Activated naive CD8-positive, alpha-beta T cell treated with anti-CD3 and anti-CD28 coated beads for 36 hours (primary cell): ENCODE results near the gene TDRD1. TPM values are rescaled to one million over a fixed set of nuclear protein-coding genes. Genes with fewer than 3 reads are reported as not detected.

Experiments used
- DNase-seq: peaks from one replicate; pipeline ENCODE4 v3.0.0; 2021
- H3K27ac Mint-ChIP-seq: one replicate; pipeline ENCODE4 v1.8.0; 2022; ENCODE audit warnings: mild to moderate bottlenecking, moderate library complexity, mixed read lengths
- H3K27me3 Mint-ChIP-seq: one replicate; pipeline ENCODE4 v1.8.0; 2022; ENCODE audit warnings: mild to moderate bottlenecking, mixed read lengths
- H3K36me3 Mint-ChIP-seq: one replicate; pipeline ENCODE4 v1.8.0; 2021; ENCODE audit warnings: mild to moderate bottlenecking, mixed read lengths
- H3K4me1 Mint-ChIP-seq: one replicate; pipeline ENCODE4 v1.8.0; 2021; ENCODE audit warnings: mixed read lengths
- H3K4me3 Mint-ChIP-seq: one replicate; pipeline ENCODE4 v1.8.0; 2022; ENCODE audit warnings: mild to moderate bottlenecking, moderate library complexity, mixed read lengths
- H3K9me3 Mint-ChIP-seq: one replicate; pipeline ENCODE4 v1.8.0; 2022; ENCODE audit warnings: mixed read lengths
- total RNA-seq, 2 experiments: library from RNA; stranded (reverse); gene quantifications; one replicate each; pipeline ENCODE4 v1.2.3, GENCODE V29; 2021

The TDRD1 gene
- total RNA-seq, 2 experiments from 2014 or later: 0.21 to 0.24 TPM

DNA sequence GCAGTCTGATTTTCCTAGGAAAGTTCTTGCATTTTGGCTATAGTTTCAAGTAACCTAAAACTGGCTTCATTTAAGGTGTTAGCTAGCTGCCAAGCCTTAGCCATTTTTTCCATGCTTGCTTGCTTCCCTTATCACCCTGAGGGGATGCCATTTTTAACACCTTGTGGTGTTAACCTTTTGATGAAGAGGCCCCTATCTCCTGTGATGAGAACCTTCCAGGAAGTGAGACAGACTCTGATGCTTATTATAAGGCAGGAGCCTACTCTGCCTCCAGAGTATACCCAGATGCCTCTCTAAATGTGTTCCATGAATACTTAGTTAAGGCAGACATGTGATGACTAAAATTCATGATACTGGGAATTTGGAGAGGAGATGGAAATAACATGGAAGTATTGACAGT lies 55.0 kb downstream of the TDRD1 start:
- H3K4me3 Mint-ChIP-seq: no peak overlapping the region
- peak overlapping the region; percentile 8 for H3K27ac Mint-ChIP-seq
- H3K27me3 Mint-ChIP-seq: peaks cover 57% of the 10 kb centered on the region
- H3K36me3 Mint-ChIP-seq: no peaks in the 10 kb centered on the region
- DNase-seq: no peak
- H3K9me3 Mint-ChIP-seq: no peaks in the 10 kb centered on the region
- peaks cover 16% of the 10 kb centered on the region for H3K4me1 Mint-ChIP-seq

DNA sequence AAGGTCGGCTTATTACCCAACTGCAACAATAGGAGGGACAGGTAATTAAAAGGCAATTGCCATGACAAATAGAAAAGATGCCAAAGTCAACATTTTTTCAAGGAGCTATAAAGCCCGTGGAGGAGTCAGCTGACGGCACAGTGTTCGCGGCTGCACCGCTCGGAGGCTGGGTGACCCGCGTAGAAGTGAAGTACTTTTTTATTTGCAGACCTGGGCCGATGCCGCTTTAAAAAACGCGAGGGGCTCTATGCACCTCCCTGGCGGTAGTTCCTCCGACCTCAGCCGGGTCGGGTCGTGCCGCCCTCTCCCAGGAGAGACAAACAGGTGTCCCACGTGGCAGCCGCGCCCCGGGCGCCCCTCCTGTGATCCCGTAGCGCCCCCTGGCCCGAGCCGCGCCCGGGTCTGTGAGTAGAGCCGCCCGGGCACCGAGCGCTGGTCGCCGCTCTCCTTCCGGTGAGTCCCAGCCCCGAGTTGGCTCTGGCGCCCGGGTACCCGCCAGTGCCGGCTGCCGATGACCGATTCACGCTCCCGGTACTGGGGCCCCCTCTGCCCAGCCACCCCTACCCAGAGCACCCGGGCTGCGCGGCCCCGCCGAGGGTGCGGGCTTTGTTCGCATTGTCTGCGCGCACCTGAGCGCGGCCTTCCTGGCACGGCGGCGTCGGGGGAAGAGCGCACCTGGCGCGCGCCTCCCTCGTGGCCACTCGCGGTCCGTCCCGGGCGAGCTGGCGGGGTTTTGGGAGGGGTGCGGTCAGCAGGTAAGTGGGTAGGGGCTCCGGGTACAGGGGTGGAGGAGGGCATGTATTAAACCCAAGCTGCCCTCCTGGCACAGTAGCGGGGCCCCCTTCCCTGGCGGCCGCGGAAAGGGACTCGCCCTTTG lies 60.2 kb downstream of the TDRD1 start, which contains the start of gene VWA2:
Gene VWA2 (plus strand): TSS at position 138 of the 877 bp plus-strand sequence. CDS start 9,460 bp downstream, outside the sequence.
- Mint-ChIP-seq H3K4me1 (peaks cover 10% of the 10 kb centered on the region), H3K4me3 (peak within 1 kb of the TSS; percentile 66), H3K36me3 (no peaks in the 10 kb centered on the region), H3K27ac (no peak within 1 kb of the TSS), H3K27me3 (peaks cover 84% of the 10 kb centered on the region), H3K9me3 (no peaks in the 10 kb centered on the region)
- DNase-seq: peak; percentile 58

DNA sequence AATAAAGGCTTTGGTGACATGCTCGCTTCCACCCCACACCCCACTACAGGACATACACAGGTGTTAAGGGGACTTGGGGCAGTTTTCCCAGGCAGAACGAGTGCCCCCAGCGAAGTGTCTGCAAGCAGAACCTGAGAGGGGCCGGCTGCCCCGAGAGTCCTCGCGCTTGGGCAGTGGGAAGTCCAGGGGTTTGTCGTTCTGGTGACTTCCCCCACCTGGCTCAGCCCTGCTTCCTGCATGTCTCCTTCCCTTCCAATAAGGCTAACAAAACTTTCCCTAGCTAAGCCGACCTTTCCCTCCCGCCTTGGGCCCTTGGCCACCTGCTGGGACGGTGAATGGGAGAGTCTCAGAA lies 60.8 kb downstream of the TDRD1 start:
- H3K9me3 Mint-ChIP-seq: no peaks in the 10 kb centered on the region
- DNase-seq: no peak
- peaks cover 81% of the 10 kb centered on the region for H3K27me3 Mint-ChIP-seq
- no peak overlapping the region for H3K4me3 Mint-ChIP-seq
- H3K4me1 Mint-ChIP-seq: peaks cover 4% of the 10 kb centered on the region
- H3K27ac Mint-ChIP-seq: no peak overlapping the region
- H3K36me3 Mint-ChIP-seq: no peaks in the 10 kb centered on the region

DNA sequence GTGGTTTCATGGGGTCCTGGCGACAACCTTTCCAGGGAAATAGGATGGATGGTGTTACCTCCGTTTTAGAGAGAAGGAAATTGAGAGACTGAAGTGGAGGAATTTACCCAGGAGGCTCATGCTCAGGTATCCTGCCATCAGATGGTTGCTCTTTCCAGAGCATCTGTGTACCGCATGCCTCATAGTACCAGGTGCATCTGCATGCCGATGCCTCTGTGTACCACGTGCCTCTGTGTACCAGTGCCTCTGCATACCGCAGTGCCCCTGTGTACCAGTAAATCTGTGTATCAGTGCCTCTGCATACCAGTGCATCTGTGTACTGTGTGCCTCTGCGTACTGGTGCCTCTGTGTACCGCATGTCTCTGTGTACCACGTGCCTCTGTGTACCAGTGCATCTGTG lies 63.1 kb downstream of the TDRD1 start:
- Mint-ChIP-seq H3K4me3 (no peak overlapping the region), H3K9me3 (no peaks in the 10 kb centered on the region), H3K4me1 (peaks cover 3% of the 10 kb centered on the region), H3K36me3 (no peaks in the 10 kb centered on the region), H3K27ac (no peak overlapping the region), H3K27me3 (peaks cover 62% of the 10 kb centered on the region)
- no peak for DNase-seq

DNA sequence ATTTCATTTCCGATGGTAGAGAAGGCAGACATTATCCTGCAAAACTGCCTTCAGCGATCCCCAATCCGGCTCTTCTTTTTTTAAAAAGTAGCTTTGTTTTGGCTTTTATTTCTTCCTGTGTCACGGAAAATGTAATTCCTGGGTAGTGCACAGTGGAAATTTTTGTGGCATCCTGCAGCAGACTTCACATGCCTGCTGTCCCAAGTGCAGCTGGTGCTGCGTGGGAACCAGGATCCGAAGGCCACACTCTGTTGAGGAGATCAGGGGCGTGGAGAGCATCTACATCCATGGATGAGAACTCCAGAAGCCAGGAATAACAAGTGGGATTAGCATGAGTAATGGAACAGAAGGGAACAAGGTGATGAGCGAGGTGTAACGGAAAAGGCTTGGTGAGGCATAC lies 64.5 kb downstream of the TDRD1 start:
- Mint-ChIP-seq H3K27ac (no peak overlapping the region), H3K9me3 (no peaks in the 10 kb centered on the region), H3K4me3 (no peak overlapping the region), H3K27me3 (peaks cover 49% of the 10 kb centered on the region), H3K4me1 (peaks cover 3% of the 10 kb centered on the region), H3K36me3 (no peaks in the 10 kb centered on the region)
- no peak for DNase-seq

DNA sequence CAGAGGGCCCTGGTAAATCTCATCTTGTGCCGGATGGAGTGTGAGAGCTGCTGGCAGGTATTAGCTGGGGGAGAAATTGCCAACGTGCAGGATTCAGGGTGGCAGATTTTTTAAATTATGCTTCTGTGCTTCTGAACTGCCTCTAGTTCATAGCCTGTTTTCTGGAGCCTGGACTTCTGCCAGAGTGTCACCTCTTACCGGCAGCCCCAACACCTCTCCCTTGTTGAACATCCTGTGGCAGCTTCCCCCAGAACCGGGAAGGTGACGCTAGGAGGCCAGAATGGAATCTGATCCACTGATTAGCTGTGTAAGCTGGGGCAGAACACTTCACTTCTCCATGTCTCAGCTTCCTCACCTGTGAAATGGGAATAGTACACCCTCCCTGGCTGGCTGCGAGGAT lies 65.0 kb downstream of the TDRD1 start:
- Mint-ChIP-seq H3K4me1 (no peaks in the 10 kb centered on the region), H3K9me3 (no peaks in the 10 kb centered on the region), H3K36me3 (no peaks in the 10 kb centered on the region), H3K4me3 (no peak overlapping the region), H3K27me3 (peaks cover 44% of the 10 kb centered on the region), H3K27ac (no peak overlapping the region)
- no peak for DNase-seq

DNA sequence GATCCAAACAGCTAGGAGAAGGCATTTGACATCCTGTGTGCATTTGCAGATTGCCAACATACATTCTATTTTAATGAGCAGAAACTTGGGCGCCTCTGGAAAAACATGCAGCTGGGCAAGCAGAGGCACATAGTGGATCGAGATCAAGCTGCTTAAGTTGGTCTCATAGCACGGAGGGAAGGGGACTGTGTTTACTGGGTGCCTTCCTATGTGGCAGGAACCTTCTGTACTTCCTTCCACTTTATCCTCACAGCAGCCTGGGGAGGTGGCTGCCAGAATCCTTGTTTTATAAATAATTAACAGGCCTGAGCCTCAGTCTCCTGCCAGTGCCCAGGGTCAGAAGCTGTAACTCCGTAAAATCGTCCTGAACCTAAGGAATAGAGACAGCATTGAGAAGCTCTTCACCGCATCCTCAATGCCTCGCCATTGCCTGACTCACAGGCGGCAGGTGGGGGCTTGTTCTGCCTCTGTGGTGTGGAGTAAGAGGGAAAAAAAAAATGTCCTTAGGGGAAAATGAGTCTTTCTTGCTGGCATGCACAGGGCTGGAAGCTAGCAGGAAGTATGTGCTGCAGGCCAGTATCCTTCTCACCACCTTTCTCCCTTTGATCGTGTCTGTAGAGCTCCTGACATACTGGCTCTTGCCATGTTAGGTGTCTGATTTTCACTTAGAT lies 66.1 kb downstream of the TDRD1 start:
- H3K4me1 Mint-ChIP-seq: no peaks in the 10 kb centered on the region

DNA sequence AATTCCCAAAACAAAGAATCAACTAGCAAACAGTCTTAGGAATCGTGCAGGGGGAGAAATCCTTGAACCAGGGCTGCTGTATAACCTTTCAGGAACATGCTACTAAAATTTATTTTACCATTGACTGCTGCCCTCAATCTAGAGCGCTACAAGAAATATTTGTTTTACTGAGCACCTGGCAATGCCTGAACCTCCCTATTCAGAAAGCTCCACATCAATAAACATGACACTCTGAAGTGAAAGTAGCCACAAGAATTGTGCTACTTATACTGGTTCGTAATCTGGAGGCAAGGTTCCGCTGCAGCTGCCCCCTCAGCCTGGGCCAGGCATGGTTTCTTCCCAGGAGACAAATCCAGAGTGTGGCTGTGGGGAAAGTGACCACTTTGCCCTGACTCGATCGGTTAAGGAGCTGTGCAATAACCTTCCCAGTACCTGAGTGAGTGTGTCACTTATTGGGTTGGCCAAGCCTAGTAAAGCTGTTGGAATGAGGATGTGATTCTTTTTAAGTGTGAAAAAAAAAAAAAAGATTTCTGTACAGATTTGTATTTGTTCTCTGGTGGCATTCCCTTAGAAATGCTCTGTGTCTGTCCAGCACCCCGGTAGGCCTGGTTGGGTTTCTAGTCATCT lies 67.6 kb downstream of the TDRD1 start:
- no peak overlapping the region for H3K4me3 Mint-ChIP-seq
- no peak overlapping the region for H3K27ac Mint-ChIP-seq
- H3K27me3 Mint-ChIP-seq: peaks cover 20% of the 10 kb centered on the region
- H3K4me1 Mint-ChIP-seq: no peaks in the 10 kb centered on the region
- no peaks in the 10 kb centered on the region for H3K9me3 Mint-ChIP-seq
- no peaks in the 10 kb centered on the region for H3K36me3 Mint-ChIP-seq
- DNase-seq: no peak

More for the DNA sequence above, 66.1 kb downstream of the TDRD1 start:
- Mint-ChIP-seq H3K4me3 (no peak overlapping the region), H3K27ac (no peak overlapping the region), H3K27me3 (peaks cover 35% of the 10 kb centered on the region), H3K36me3 (no peaks in the 10 kb centered on the region), H3K9me3 (no peaks in the 10 kb centered on the region)
- no peak for DNase-seq

DNA sequence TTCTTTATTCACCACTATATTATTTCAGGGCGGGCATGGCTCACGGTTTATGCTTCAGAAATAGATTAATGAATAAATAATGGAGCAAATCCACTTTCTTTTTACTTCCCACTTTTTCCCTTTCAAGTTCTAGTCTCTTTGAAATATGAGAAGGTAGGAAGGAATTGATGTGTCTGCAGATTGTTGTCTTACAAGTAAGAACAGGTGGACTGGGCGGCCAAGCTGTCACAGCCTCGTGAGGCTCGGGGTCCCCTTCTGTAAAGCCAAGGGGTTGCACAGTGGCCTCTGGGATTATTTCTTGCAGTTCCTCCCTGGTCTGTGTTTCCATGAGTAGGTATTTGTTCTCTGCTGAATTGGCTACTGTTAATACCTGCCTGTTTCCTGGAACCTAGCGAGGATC lies 71.1 kb downstream of the TDRD1 start:
- peaks cover 5% of the 10 kb centered on the region for H3K9me3 Mint-ChIP-seq
- H3K36me3 Mint-ChIP-seq: no peaks in the 10 kb centered on the region
- DNase-seq: no peak
- H3K4me3 Mint-ChIP-seq: no peak overlapping the region
- H3K4me1 Mint-ChIP-seq: peaks cover 1% of the 10 kb centered on the region
- no peaks in the 10 kb centered on the region for H3K27me3 Mint-ChIP-seq
- no peak overlapping the region for H3K27ac Mint-ChIP-seq

DNA sequence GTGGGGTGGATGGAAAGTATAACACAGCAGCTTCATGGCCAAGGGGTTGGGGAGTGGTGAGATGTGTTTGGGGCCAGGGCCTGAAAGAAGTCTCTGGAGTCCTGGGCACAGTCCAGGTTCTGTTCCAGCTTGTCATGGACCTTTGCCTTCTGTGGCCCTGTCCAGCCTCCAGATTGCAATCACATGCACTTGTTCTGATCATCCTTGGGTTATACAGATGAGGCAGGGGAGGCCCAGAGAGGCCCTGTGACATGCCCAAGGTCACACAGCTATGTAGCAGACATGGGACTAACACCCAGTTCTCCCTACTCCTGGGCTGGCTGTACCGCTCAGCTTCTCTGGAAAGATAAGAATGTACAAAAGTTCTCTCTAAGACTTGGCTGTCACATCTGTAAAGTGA lies 71.6 kb downstream of the TDRD1 start:
- H3K4me1 Mint-ChIP-seq: peaks cover 1% of the 10 kb centered on the region

DNA sequence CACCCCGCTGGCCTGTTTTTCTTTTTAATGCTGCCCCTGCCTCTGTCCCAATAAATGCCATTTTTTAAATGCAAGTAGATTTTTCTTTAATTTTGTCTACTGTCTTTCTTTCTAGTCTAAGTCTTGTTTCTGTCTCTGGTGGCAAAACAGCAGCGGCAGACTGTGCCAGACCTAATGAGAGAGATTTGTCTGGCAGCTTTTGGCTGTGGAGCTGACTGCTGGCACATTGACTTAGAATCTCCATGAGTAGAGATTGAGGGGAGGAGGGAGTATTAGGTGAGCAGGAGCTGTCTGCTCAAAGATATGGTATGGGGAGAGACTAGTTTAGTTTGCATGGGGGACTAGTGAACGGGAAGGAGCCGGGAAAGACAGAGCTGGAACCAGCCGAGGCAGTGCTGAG lies 72.9 kb downstream of the TDRD1 start:
- no peak overlapping the region for H3K4me3 Mint-ChIP-seq
- no peak overlapping the region for H3K27ac Mint-ChIP-seq
- peaks cover 5% of the 10 kb centered on the region for H3K9me3 Mint-ChIP-seq
- H3K27me3 Mint-ChIP-seq: no peaks in the 10 kb centered on the region
- no peaks in the 10 kb centered on the region for H3K36me3 Mint-ChIP-seq
- DNase-seq: no peak
- peaks cover 1% of the 10 kb centered on the region for H3K4me1 Mint-ChIP-seq

More for the DNA sequence above, 71.6 kb downstream of the TDRD1 start:
- no peaks in the 10 kb centered on the region for H3K27me3 Mint-ChIP-seq
- DNase-seq: no peak
- H3K9me3 Mint-ChIP-seq: peaks cover 5% of the 10 kb centered on the region
- no peak overlapping the region for H3K4me3 Mint-ChIP-seq
- H3K27ac Mint-ChIP-seq: no peak overlapping the region
- H3K36me3 Mint-ChIP-seq: no peaks in the 10 kb centered on the region

DNA sequence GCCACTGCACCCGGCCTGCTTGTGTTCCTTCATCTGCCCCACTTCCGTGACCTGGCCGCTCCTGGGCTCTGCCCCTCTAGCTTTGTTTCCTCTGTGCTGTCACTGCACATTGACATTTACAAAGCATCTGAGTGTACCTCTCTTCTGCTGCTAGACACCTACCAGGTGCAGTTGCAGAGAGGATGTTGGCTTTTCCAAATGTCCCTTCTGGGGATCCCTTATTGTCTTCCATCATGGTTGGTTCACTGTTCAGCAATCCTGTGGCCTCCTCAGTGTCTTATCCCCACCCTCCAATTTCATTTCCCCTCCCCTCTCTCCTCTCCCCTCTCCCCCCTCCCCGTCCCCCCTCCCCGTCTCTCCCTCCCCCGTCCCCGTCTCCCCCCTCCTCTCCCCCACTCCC lies 73.7 kb downstream of the TDRD1 start:
- Mint-ChIP-seq H3K4me3 (no peak overlapping the region), H3K4me1 (peaks cover 1% of the 10 kb centered on the region), H3K27ac (no peak overlapping the region), H3K27me3 (no peaks in the 10 kb centered on the region), H3K9me3 (peaks cover 5% of the 10 kb centered on the region), H3K36me3 (no peaks in the 10 kb centered on the region)
- no peak for DNase-seq

DNA sequence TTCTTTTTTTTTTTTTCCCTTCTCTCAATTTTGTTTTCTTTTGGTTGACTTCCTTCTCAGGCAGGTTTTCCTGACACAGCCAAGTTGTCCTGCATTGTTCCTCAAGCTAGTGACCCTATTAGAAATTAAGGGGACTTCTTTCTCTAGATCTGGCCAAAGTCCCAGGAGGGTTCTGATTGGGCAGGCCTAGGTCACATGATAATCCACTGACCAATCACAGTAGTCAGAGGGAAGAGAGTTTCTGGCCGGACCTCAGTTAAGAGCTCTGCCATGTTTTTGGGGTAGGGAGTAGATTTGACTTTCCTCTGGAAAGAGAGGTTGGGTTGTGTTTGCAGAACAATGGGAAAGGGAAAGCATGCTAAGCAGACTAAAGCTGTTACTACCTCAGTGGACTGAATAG lies 76.1 kb downstream of the TDRD1 start:
- H3K4me1 Mint-ChIP-seq: peaks cover 10% of the 10 kb centered on the region
- H3K27me3 Mint-ChIP-seq: no peaks in the 10 kb centered on the region
- H3K9me3 Mint-ChIP-seq: peaks cover 5% of the 10 kb centered on the region
- H3K36me3 Mint-ChIP-seq: no peaks in the 10 kb centered on the region
- no peak for DNase-seq
- no peak overlapping the region for H3K4me3 Mint-ChIP-seq
- no peak overlapping the region for H3K27ac Mint-ChIP-seq

DNA sequence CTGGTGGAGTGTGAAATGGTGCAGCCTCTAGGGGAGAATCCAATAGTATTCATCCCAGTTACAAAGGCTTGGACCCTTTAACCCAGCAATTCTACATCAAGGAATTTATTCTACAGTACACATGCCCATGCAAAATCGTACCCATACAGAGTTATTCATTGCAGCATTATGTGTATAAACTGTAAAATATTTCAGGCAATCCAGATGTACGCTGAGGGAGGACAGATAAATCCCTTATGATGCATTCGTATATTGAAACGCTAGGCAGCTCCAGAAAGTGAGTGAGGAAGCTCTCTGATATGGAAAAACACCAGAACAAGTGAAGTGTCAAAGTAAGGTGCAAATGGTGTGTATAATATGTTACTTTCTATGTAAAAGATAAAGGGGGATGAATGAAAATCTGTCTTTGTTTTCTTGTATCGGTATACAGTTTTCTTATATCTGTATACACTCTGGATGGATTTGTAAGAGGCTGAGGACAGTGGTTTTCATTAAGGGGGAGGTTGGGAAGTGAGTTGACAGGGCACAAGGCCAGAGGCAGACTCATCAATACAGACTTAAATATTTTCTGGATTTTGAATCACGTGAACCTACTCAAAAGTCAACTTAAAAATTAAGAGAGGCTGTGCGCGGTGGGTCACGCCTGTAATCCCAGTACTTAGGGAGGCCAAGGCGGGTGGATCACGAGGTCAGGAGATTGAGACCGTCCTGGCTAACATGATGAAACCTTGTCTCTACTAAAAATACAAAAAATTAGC lies 77.0 kb downstream of the TDRD1 start:
- H3K36me3 Mint-ChIP-seq: no peaks in the 10 kb centered on the region
- no peak for DNase-seq
- H3K27me3 Mint-ChIP-seq: no peaks in the 10 kb centered on the region
- H3K9me3 Mint-ChIP-seq: peaks cover 5% of the 10 kb centered on the region
- H3K4me3 Mint-ChIP-seq: no peak overlapping the region
- H3K4me1 Mint-ChIP-seq: peaks cover 11% of the 10 kb centered on the region
- H3K27ac Mint-ChIP-seq: no peak overlapping the region

DNA sequence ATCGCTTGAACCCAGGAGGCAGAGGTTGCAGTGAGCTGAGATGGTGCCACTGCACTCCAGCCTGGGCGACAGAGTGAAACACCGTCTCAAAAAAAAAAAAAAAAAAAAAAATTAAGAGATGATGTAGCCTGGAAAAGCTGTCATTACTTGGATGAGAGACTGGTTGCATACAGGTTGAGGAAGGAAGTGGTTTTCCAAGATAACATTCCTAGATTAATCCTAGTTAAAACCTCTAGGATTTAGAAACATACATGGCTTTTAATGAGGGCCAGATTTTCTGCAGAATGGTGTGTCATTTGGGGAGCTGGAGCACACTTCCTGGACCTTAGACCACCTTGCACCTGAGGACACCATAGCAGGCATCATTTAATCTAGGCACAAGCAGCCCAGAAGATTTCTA lies 77.7 kb downstream of the TDRD1 start:
- DNase-seq: no peak
- Mint-ChIP-seq H3K27ac (no peak overlapping the region), H3K4me1 (peaks cover 11% of the 10 kb centered on the region), H3K36me3 (no peaks in the 10 kb centered on the region), H3K9me3 (peaks cover 5% of the 10 kb centered on the region), H3K4me3 (no peak overlapping the region), H3K27me3 (no peaks in the 10 kb centered on the region)
